ENCODE results near the gene RNFT1.
"Not testable (repeated sequence)": the region's sequence is repeated elsewhere in the genome, so short reads cannot be mapped to it uniquely, and the experiment has no call there.

Gene RNFT1

DNA sequence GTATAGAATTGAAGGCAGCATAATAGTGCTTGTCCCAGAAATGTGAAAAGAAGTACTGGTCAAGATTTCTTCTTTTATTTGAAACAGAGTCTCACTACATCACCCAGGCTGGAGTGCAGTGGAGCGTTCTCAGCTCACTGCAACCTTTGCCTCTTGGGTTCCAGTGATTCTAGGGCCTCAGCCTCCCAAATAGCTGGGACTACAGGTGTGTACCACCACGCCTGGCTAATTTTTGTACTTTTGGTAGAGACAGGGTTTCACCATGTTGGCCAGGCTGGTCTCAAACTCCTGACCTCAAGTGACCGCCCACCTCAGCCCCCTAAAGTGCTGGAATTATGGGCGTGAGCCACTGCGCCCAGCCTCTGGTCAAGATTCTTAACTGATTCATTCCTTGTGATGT lies 43.9 kb downstream of the RNFT1 start:
- not testable (repeated sequence) for DNase-seq

- no peak for DNase-seq
Observed at GRCh38 chr17:59916446-59916845, 48.1 kb downstream of the RNFT1 start.

- DNase-seq = no peak
Observed at GRCh38 chr17:59914274-59914854, 50.2 kb downstream of the RNFT1 start.

DNA sequence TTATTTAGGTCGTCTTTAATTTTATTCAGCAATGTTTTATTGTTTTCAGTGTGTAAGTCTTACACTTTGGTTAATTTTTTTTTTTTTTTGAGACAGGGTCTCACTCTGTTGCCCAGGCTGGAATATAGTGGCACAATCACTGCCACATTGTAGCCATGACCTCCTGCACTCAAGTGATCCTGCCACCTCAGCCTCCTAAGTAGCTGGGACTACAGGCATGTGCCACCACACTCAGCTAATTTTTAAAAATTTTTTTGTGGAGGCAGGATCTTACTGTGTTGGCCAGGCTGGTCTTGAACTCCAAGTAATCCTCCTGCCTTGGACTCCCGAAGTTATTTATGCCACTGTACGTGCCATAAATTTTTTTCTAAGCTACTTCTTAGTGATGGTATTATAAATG lies 57.1 kb downstream of the RNFT1 start:
- no peak for DNase-seq

DNA sequence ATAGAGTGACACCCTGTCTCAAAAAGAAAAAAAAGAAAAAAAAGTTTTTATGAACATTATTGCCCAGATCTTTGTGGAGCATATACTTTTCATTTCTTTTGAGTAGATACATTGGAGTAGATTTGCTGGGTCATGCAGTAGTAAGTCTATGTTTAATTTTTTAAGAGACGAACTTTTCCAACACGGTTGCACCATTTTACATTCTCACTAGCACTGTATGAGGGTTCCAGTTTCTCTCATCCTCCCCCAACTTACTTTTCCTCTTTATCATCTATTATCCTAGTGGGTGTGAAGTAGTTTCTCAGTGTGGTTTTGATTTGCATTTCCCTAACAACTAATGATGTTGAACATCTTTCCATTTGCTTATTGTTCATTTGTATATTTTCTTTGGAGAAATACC lies 61.1 kb downstream of the RNFT1 start:
- DNase-seq = no peak
